Esophagus squamous epithelium (tissue), 4 donors: Measurements from ENCODE around the gene CDC16.

Source experiments
- POLR2A ChIP-seq, 4 donors: fragments of 450-650 bp; IDR thresholded peaks; one replicate each; pipeline ENCODE4 v1.6.1; 2017; ENCODE audit warnings: antibody characterized with exemption in 4 of 4, mild to moderate bottlenecking in 4 of 4, moderate library complexity in 3 of 4
- TF ChIP-seq, protein P1 (sequence below), 6 experiments: fragments of 450-650 bp in 4 of 6; fragments of 200-600 bp in 2 of 6; sonication (generic) in 2 of 6; IDR thresholded peaks; one replicate each; pipeline ENCODE4 v1.5.1; 2016 to 2019; ENCODE audit warnings: antibody characterized with exemption in 6 of 6, mild to moderate bottlenecking in 4 of 6, moderate library complexity in 4 of 6

DNA sequence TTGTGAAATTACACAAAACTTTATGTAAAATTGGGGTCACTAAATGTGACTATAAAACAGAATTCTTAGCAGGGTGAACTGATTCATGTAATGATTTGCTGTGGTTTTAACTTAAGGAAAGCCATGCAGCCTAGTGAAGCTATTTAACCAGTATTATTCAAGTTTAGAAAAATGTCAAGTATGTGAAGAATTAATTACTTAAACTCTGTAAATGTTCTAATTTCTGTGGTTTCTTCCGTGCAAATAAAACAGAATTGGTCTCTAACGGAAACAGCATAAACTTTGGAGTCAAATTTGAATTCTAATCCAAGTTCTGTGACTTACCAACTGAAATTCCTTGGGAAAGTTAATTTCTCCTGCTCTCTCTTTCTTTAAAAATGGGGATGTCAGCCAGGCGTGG, 13.3 kb downstream of the CDC16 start:
- TF ChIP-seq POLR2A (IDR thresholded peaks at IDR 0.05): no peak
- TF ChIP-seq, protein P1, sequence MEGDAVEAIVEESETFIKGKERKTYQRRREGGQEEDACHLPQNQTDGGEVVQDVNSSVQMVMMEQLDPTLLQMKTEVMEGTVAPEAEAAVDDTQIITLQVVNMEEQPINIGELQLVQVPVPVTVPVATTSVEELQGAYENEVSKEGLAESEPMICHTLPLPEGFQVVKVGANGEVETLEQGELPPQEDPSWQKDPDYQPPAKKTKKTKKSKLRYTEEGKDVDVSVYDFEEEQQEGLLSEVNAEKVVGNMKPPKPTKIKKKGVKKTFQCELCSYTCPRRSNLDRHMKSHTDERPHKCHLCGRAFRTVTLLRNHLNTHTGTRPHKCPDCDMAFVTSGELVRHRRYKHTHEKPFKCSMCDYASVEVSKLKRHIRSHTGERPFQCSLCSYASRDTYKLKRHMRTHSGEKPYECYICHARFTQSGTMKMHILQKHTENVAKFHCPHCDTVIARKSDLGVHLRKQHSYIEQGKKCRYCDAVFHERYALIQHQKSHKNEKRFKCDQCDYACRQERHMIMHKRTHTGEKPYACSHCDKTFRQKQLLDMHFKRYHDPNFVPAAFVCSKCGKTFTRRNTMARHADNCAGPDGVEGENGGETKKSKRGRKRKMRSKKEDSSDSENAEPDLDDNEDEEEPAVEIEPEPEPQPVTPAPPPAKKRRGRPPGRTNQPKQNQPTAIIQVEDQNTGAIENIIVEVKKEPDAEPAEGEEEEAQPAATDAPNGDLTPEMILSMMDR (IDR thresholded peaks at IDR 0.05): no peak
